HG03097 (cell line): ENCODE data around the gene CIAO2A.
"Not testable (repeated sequence)": the region's sequence is repeated elsewhere in the genome, so short reads cannot be mapped to it uniquely, and the experiment has no call there.

Experiments
- ATAC-seq: cut with Tn5 transposase; IDR thresholded peaks from one replicate; pipeline ENCODE4 v1.9.1; 2021; ENCODE audit not compliant: unreplicated experiment, low FRiP score

CIAO2A gene

DNA sequence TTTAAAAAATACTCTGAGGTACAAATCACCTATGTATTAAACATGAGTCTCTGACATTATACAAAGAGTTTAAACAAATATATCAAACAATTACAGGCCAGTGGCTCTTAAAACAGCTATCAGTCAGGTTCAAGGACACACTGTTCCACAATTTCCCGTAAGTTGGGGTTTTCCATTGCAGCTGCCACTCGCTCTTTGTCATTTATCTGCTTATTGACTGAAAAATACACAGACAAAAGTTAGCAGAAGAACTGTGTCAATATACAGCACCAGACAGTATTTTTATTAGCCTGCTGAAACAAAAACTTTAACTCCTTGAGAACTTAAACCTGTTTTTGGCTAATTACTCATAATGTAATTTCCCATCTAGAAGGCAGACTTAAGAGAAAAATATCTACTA lies 20.8 kb downstream of the CIAO2A start:
- ATAC-seq, result no peak

DNA sequence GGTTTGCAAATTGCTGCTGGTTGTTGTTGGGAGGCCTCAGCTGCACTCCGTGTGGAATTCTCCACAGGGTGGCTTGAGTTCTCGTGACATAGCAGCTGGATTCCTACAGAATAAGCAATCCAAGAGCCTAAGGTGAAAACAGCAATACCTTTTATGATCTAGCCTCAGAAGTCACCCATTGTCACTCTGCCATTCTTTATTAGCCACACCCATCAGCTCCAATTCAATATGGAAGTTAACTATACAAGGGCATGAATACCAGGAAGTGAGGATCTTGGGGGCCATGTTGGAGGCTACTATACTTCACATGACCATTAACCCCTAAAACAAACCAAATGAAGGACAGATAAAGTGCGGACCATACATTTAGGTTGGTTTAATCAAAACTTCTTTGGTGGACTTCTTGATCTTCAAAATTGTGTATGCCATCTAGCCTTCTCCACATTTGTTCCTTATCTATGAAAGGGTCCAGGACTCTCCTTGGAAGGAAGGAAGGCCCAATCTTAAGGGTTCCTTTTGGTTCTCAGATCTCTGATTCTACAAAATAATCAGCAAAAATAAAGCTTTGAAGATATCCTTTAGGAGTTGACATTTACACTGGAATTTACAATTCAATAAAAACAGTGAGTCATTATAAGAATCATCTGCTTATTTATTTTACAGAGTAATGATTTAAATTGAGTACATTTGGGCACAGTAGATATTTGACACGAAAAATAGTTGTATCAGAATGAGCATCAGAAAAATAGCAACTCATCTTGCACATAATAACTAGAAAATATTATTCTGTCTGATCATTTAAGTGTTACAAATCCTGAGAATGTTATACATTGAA lies 21.5 kb downstream of the CIAO2A start:
- no peak for ATAC-seq

GRCh38 chr15:64070965-64071851 lies 22.4 kb downstream of the CIAO2A start:
- ATAC-seq, result no peak

DNA sequence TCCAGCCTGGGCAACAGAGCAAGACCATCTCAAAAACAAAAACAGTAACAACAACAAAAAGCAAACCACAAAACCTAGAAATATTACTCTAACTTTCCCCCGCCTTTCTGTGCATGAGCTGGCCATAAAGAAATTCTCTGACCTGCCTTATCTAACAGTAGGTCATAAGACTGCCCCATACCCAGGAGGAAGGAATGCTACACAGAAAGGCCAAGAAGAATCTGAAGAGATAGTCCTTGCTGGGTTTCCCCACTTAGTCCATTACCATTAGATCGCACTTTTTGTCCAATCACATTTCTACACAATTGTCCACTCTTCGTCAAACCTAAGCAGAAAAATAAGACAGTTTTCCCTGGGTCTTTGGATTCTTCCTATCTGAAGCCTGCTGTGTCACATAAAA lies 23.5 kb downstream of the CIAO2A start:
- no peak for ATAC-seq

GRCh38 chr15:64068133-64068532 lies 25.5 kb downstream of the CIAO2A start:
- no peak for ATAC-seq

DNA sequence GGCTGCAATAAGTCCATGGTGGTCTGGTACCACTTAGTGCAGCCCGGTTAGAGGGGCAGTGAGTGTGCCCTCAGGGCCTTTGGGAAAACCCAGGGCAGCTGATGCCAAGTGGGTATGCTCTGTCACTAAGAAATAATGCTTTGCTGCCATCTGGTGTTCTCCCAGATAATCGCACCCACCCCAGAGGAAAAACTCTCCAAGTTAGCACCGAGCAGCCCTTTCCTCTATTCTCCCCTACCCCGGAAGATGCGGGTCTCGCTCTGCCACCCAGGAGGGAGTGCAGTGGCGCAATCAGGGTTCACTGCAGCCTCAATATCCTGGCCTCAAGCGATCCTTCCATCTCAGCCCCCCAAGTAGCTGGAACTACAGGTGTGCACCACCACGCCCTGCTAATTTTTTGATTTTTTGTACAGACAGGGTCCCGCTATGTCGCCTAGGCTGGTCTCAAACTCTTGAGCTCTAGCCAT lies 26.0 kb downstream of the CIAO2A start:
- no peak for ATAC-seq

GRCh38 chr15:64066451-64066850 lies 27.2 kb downstream of the CIAO2A start:
- ATAC-seq, result no peak

GRCh38 chr15:64060716-64061115 lies 32.9 kb downstream of the CIAO2A start:
- ATAC-seq, result no peak

DNA sequence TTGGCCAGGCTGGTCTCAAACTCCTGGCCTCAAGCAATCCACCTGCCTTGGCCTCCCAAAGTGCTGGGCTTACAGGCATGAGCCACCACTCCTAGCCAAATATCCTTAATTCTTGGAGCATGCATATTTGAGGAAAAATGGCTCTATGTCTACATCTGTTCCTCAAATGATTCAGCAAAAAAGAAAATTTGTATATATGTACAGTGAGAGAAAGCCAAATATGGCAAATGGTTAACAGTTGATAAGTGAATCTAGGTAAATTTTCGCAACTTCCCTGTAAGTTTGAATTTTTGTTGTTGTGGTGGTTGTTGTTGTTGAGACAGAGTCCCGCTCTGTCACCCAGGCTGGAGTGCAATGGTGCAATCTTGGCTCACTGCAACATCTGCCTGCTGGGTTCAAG lies 34.5 kb downstream of the CIAO2A start:
- not testable (repeated sequence) for ATAC-seq

- no peak for ATAC-seq
Measured at GRCh38 chr15:64058279-64058678, 35.4 kb downstream of the CIAO2A start.

DNA sequence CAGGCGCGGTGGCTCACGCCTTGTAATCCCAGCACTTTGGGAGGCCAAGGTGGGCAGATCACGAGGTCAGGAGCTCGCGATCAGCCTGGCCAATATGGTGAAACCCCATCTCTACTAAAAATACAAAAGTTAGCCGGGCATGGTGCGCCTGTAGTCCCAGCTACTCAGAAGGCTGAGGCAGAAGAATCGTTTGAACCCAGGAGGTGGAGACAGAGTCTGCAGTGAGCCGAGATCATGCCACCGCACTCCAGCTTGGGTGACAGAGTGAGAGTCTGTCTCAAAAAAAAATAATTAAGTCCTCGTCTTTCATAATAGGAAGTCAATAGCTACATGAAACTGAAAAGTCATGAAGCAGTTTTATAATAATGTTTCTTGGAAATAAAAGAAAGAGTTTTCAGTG lies 40.0 kb downstream of the CIAO2A start:
- ATAC-seq, result not testable (repeated sequence)

- no peak for ATAC-seq
Measured at GRCh38 chr15:64052925-64053491, 40.6 kb downstream of the CIAO2A start.

DNA sequence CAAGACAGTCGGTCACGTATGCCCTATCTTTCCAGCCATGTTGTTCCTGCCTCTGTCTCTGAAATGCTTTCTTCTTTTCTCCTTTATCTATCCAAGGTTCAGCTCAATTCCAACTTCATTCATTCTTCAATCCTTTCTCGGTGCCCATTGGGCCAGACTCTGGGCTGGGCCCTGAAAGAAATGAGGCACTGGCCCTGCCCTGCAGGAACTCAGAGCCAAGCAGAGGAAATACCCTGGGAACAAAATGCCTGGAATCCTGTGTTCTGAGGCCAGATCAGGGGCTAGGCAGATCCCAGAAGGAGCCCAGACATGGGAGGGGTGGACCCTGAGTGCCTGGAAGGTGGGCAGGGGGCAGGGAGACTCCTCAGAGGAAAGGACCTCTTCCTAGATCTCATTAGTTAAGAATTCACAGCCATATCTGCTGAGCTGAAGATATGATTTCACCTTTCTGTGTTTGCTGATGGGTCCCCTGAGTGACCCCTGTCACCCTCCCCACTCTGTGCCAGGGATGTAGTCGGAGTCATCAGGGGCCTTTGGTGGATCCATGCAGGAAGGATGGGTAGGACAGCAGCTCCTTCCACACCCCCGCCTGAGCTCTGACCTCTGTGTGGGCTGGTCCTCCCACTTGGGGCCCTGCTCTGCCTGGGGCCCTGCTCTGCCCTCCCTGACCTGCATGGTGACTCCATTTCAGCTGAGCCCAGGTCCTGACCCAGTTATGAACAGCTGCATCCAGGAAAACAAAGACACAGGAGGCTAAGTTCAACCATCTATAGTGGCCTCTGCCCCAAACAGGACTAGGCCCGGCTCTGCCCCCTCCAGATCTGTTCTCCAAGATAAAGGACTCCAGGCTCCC lies 42.0 kb downstream of the CIAO2A start:
- no peak for ATAC-seq

- no peak for ATAC-seq
Measured at GRCh38 chr15:64051093-64051402, 42.6 kb downstream of the CIAO2A start.

DNA sequence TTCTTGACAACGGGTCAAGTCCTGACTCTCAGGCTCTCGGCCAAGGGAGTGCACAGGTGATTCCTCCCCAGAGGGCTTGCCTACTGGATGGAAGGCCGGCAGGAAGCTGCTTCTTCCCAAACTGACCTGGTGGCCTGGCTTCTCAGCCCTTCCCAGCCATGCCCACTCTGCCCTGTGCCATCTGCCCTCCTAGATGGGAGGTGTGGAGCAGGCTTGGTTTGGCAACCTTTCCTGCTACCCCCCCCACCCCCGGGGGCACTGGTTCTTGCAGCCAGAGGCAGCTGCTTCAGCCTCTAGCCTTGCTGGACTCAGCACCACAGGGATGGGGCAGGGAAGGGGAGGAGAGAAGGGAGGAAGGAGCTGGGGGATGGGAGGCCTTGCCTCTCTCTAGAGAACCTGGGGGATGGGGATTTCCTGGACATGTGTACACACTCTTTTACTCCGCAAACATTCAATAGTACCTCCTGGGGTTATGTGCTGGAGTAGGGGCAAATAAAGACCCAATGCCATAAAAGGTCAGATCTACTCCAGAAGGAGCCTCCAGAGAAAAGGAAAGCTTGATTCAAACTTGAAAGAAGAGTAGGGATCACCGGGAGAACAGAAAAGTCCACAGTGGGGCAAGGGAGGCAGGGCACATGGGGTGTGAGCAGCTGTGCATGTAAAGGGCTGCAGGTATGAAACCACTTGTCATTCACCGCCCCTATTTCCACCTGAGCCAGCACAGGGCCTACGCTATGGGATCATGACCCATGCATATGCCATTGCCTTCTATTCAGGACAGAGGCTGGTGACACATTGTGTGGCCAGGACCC lies 43.2 kb downstream of the CIAO2A start:
- ATAC-seq, result no peak

DNA sequence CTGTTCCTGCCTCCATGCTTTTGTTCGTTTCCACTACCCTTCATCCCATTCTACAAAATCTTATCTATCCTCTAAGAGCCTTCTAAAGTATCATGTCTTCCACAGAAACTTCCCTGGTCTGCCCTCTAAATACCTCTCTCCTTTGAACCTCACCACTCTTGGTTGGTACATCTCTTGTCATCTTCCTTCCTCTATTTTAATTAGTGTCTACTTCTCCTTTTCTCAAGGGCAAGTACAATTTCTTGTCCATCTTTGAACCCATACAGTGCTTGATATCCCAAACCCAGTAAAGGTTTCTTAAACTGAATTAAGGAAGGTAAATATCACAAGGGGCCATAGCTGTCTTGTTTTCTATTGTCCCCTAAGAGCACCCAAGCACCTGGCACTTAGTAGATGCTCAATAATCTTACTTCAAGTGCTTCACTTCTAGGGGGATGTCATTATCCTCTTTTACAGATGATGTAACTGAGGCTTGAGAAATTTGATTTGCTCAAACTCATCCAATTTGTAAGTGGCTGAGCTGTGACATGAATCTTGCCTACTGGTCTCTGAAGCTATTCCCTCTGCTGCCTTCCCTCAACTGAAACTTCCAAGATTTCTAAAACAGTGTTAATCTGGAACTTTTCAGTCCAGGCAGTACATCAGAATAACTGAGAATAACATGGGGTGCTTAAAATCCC lies 44.7 kb downstream of the CIAO2A start:
- no peak for ATAC-seq

DNA sequence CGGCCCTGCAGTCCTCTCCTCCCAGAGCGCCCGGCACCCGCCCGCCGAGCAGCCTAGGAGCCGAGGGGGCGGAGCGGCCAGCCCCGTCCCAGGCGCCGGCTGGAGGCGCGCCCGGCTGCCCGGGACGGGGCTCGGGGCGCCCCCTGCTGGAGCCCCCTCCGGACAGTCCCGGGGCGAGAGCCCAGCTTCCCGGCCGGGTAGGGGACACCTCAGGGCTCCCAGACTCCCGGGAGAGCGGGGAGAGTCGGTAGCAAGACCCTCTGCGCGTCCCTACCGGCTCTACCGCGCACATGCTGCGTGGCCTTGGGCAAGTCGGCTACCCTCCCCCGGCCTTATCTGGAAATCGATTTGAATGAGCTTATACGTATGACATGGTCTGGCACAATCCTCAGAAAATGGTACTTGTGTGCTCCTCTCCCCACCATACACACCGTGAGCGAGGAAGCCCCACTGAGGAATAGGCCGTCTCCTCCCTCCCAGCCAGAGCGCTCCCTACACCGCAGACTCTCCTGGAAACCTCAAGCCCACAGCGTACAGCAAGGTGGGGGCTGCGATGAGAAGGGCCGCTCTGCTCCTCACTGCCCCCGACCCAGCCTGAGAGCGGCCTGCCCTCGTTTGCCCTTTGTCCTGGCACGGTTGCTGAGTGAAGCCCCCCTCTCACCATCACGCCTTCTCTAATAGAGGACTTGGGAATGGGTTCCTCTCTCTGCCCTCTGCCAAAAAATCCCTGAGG lies 47.1 kb downstream of the CIAO2A start, which contains the start of gene DAPK2:
Gene DAPK2 (minus strand): TSS at position 65 of the 733 bp plus-strand sequence. CDS start 6,224 bp downstream, outside the sequence.
- no peak for ATAC-seq

- no peak for ATAC-seq
Measured at GRCh38 chr15:64045774-64046420, 47.7 kb downstream of the CIAO2A start.
